H1 (cell line): ENCODE results near the gene PATE1.

Experiments used
- CEBPB ChIP-seq: IDR thresholded peaks from 2 replicates; pipeline ENCODE4 v1.6.1; 2012; ENCODE audit warnings: low read depth, low read length
- MAX ChIP-seq: IDR thresholded peaks from 2 replicates; pipeline ENCODE4 v1.6.1; 2012; ENCODE audit warnings: inconsistent platforms
- SIN3A ChIP-seq, 2 experiments: IDR thresholded peaks in 1 of 2; conservative IDR thresholded peaks in 1 of 2; 2 replicates each; pipeline ENCODE4 v1.6.1; 2011 to 2012; ENCODE audit warnings: low read length in 2 of 2, improper control_type of control experiment in 1 of 2, low read depth in 1 of 2, mild to moderate bottlenecking in 1 of 2

- TF ChIP-seq SIN3A (conservative IDR thresholded peaks at IDR 0.05 in 1 of 2, IDR thresholded peaks at IDR 0.05 in 1 of 2; ENCODE audit: low read depth in 1 of 2, low read length in 2 of 2): no peak
- no peak for TF ChIP-seq MAX
- no peak for TF ChIP-seq CEBPB
Measured at GRCh38 chr11:125763483-125763882, 17.4 kb downstream of the PATE1 start.
